Measurements from ENCODE around the gene LENG1.

LENG1 gene

GRCh38 chr19:54164369-54165068 lies 5.0 kb upstream of the LENG1 start:
- DNase-seq (ENCODE audit: low read depth in 2 of 2) = peak; percentile 25 to 39

- DNase-seq (ENCODE audit: low read depth in 2 of 2) = no peak
Observed at GRCh38 chr19:54162884-54163283, 3.4 kb upstream of the LENG1 start.

- DNase-seq (ENCODE audit: low read depth in 2 of 2) = peak; percentile 67 to 74
Observed at GRCh38 chr19:54162241-54162805, 2.8 kb upstream of the LENG1 start.

GRCh38 chr19:54160854-54161253 lies 1.3 kb upstream of the LENG1 start:
- no peak for DNase-seq (ENCODE audit: low read depth in 2 of 2)

- no peak for DNase-seq (ENCODE audit: low read depth in 2 of 2)
Observed at GRCh38 chr19:54160182-54160811, 776 bp upstream of the LENG1 start.

GRCh38 chr19:54158812-54159351 lies 639 bp downstream of the LENG1 start:
- no peak for DNase-seq (ENCODE audit: low read depth in 2 of 2)

GRCh38 chr19:54156953-54157352 lies 2.6 kb downstream of the LENG1 start:
- DNase-seq (ENCODE audit: low read depth in 2 of 2) = no peak

GRCh38 chr19:54156490-54156889 lies 3.0 kb downstream of the LENG1 start:
- no peak for DNase-seq (ENCODE audit: low read depth in 2 of 2)

GRCh38 chr19:54155694-54156093 lies 3.8 kb downstream of the LENG1 start:
- no peak for DNase-seq (ENCODE audit: low read depth in 2 of 2)

GRCh38 chr19:54154603-54155345 lies 4.7 kb downstream of the LENG1 start:
- DNase-seq (ENCODE audit: low read depth in 2 of 2) = no peak

- DNase-seq (ENCODE audit: low read depth in 2 of 2) = no peak
Observed at GRCh38 chr19:54153731-54154326, 5.7 kb downstream of the LENG1 start.

GRCh38 chr19:54152878-54153524 lies 6.5 kb downstream of the LENG1 start:
- DNase-seq (ENCODE audit: low read depth in 2 of 2) = no peak

- DNase-seq (ENCODE audit: low read depth in 2 of 2) = no peak
Observed at GRCh38 chr19:54152267-54152666, 7.3 kb downstream of the LENG1 start.

GRCh38 chr19:54151362-54152035 lies 8.0 kb downstream of the LENG1 start:
- no peak for DNase-seq (ENCODE audit: low read depth in 2 of 2)

GRCh38 chr19:54149021-54149812 lies 10.3 kb downstream of the LENG1 start:
- DNase-seq (ENCODE audit: low read depth in 2 of 2) = no peak

GRCh38 chr19:54148158-54148557 lies 11.4 kb downstream of the LENG1 start:
- DNase-seq (ENCODE audit: low read depth in 2 of 2) = no peak

- no peak for DNase-seq (ENCODE audit: low read depth in 2 of 2)
Observed at GRCh38 chr19:54147676-54148075, 11.8 kb downstream of the LENG1 start.

- DNase-seq (ENCODE audit: low read depth in 2 of 2) = no peak
Observed at GRCh38 chr19:54145541-54146158, 13.9 kb downstream of the LENG1 start.

- no peak for DNase-seq (ENCODE audit: low read depth in 2 of 2)
Observed at GRCh38 chr19:54142166-54142780, 17.2 kb downstream of the LENG1 start.
